Neural crest cell (in vitro differentiated cells): ENCODE measurements around the gene TRDMT1. TPM values are rescaled to one million over a fixed set of nuclear protein-coding genes. Genes with fewer than 3 reads are reported as not detected.
A peak's percentile ranks its signal among the peaks of the same experiment; 100 is the strongest.

Experiments used
- DNase-seq: peaks from one replicate; pipeline ENCODE4 v3.0.0; 2021; ENCODE audit warnings: low read depth, mixed read lengths, low spot score
- H3K27ac Mint-ChIP-seq: one replicate; pipeline ENCODE4 v1.8.0; 2021; ENCODE audit warnings: mild to moderate bottlenecking, mixed read lengths; ENCODE audit not compliant: unreplicated experiment
- H3K27me3 Mint-ChIP-seq: 2 replicates; pipeline ENCODE4 v1.8.0; 2021; ENCODE audit warnings: low read depth, mild to moderate bottlenecking, mixed read lengths
- H3K36me3 Mint-ChIP-seq: 2 replicates; pipeline ENCODE4 v1.8.0; 2021; ENCODE audit warnings: low read depth, mild to moderate bottlenecking, mixed read lengths
- H3K4me1 Mint-ChIP-seq: 2 replicates; pipeline ENCODE4 v1.8.0; 2021; ENCODE audit warnings: mixed read lengths
- H3K4me3 Mint-ChIP-seq: one replicate; pipeline ENCODE4 v1.8.0; 2021; ENCODE audit warnings: mild to moderate bottlenecking, mixed read lengths
- H3K9me3 Mint-ChIP-seq: 2 replicates; pipeline ENCODE4 v1.8.0; 2021; ENCODE audit warnings: mixed read lengths
- total RNA-seq: library from RNA; stranded (reverse); gene quantifications from 2 replicates; pipeline ENCODE4 v1.2.1, GENCODE V29; 2021
- TF ChIP-seq, protein P1 (sequence below): fragments of 200-600 bp; sonication (generic); conservative IDR thresholded peaks from 2 replicates; pipeline ENCODE4 v1.5.0; 2021; ENCODE audit warnings: antibody characterized with exemption, mild to moderate bottlenecking

TRDMT1 gene
- total RNA-seq, 1 donor from 2014 or later = 17.3 TPM

DNA sequence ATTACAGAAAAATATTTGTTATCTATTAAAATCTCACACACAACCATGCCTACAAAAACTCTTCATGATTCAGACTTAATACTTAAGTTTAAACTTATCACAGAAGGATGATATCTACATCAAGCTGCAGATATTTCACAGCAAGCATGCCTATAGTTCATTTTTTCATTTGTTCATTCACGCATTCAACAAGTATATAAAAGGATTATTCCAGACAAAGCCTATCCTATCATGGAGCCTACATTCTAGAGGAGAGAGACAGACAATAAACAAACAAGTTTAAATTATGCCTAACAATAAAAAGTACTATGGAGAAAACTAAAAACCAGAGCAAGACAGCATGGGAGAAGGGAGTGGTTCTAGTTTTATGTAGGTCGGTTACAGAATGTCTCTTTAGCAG lies 10.9 kb downstream of the TRDMT1 start:
- peaks cover 8% of the 10 kb centered on the region for H3K36me3 Mint-ChIP-seq
- H3K4me1 Mint-ChIP-seq = peaks cover 4% of the 10 kb centered on the region
- no peak for DNase-seq
- no peaks in the 10 kb centered on the region for H3K27me3 Mint-ChIP-seq
- TF ChIP-seq, protein P1, sequence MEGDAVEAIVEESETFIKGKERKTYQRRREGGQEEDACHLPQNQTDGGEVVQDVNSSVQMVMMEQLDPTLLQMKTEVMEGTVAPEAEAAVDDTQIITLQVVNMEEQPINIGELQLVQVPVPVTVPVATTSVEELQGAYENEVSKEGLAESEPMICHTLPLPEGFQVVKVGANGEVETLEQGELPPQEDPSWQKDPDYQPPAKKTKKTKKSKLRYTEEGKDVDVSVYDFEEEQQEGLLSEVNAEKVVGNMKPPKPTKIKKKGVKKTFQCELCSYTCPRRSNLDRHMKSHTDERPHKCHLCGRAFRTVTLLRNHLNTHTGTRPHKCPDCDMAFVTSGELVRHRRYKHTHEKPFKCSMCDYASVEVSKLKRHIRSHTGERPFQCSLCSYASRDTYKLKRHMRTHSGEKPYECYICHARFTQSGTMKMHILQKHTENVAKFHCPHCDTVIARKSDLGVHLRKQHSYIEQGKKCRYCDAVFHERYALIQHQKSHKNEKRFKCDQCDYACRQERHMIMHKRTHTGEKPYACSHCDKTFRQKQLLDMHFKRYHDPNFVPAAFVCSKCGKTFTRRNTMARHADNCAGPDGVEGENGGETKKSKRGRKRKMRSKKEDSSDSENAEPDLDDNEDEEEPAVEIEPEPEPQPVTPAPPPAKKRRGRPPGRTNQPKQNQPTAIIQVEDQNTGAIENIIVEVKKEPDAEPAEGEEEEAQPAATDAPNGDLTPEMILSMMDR = no peak
- peak overlapping the region; percentile 13 for H3K27ac Mint-ChIP-seq
- H3K4me3 Mint-ChIP-seq = no peak overlapping the region
- H3K9me3 Mint-ChIP-seq = peaks cover 7% of the 10 kb centered on the region

DNA sequence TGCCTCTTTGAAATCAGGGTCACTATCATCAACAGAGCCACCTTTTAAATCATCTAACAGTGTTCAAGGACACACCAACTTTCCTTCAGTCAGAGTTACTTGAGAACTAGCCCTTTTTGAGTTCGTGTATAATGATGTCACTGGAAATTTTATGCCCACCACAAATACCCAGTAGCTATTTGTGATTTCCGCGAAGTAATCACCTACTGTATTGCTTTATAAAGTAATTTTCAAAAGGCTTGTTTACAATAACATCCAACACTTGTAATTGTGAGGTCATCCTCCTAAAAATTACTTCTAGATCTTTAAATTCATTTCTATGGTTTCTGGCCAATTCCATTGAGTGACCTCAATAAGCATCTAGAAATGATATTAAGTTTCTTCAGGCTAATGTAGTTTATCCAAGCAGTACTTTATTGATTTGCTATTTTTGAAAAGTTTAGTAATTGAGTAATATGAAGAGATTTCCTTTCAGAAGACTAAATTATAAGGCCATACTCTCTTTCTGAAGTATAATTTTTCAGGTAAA lies 12.8 kb downstream of the TRDMT1 start:
- H3K4me3 Mint-ChIP-seq = no peak overlapping the region
- H3K27ac Mint-ChIP-seq = no peak overlapping the region
- TF ChIP-seq, protein P1 = no peak
- H3K36me3 Mint-ChIP-seq = peaks cover 1% of the 10 kb centered on the region
- H3K4me1 Mint-ChIP-seq = peaks cover 9% of the 10 kb centered on the region
- no peaks in the 10 kb centered on the region for H3K27me3 Mint-ChIP-seq
- DNase-seq = no peak
- peaks cover 2% of the 10 kb centered on the region for H3K9me3 Mint-ChIP-seq

DNA sequence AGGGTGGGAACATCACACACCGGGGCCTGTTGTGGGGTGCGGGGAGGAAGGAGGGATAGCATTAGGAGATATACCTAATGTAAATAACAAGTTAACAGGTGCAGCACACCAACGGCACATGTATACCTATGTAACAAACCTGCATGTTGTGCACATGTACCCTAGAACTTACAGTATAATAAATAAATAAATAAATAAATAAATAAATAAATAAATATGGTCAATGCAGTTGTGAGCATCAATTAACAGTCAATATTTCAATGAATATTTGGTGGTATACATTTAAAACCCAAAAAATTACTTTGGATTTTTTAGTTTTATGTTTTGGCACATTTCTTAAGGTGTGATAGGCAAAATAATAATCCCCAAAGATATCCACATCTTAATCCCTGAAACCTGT lies 15.6 kb downstream of the TRDMT1 start:
- no peak overlapping the region for H3K27ac Mint-ChIP-seq
- no peaks in the 10 kb centered on the region for H3K36me3 Mint-ChIP-seq
- TF ChIP-seq, protein P1 = no peak
- no peak overlapping the region for H3K4me3 Mint-ChIP-seq
- no peaks in the 10 kb centered on the region for H3K27me3 Mint-ChIP-seq
- H3K9me3 Mint-ChIP-seq = no peaks in the 10 kb centered on the region
- H3K4me1 Mint-ChIP-seq = peaks cover 9% of the 10 kb centered on the region
- DNase-seq = no peak

DNA sequence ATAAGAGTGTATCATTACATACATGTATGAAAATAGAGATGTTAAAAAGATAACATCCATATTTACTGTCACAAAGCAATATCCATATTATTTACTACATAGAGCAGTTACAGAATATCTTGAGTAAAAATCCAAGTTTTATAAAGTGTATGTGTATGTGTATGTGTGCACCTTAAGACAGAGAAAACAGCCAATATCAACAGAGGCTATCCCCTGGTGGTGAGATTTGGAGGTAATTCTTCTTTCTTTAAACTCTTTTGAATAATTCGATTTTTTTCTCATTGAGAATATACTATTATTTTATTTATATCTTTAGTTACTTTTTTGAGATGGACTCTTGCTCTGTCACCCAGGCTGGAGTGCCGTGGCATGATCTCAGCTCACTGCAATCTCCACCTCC lies 18.4 kb downstream of the TRDMT1 start:
- H3K27me3 Mint-ChIP-seq = no peaks in the 10 kb centered on the region
- H3K9me3 Mint-ChIP-seq = no peaks in the 10 kb centered on the region
- no peak overlapping the region for H3K4me3 Mint-ChIP-seq
- H3K4me1 Mint-ChIP-seq = peaks cover 5% of the 10 kb centered on the region
- TF ChIP-seq, protein P1 = peak; percentile 48
- H3K36me3 Mint-ChIP-seq = no peaks in the 10 kb centered on the region
- no peak for DNase-seq
- H3K27ac Mint-ChIP-seq = no peak overlapping the region

DNA sequence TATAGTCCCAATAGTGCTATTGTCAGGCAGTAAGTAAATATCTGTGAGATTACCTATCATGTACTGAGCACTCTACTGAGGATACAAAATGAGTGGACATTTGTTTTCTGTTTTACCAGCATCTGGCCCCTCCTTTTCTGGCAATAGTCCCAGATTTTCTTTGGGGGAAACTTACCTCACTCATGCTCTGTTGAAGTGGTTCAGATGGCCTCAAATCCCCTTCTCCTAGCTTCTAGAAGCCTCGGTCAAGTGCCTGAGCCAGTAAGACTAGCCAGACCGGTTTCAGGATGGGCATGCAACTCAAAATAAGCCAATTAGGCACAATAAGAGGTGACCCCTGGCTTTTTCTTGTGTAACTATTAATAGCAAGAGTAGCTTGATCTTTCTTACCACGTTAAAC lies 19.7 kb downstream of the TRDMT1 start:
- peaks cover 5% of the 10 kb centered on the region for H3K4me1 Mint-ChIP-seq
- TF ChIP-seq, protein P1 = no peak
- H3K27me3 Mint-ChIP-seq = no peaks in the 10 kb centered on the region
- H3K9me3 Mint-ChIP-seq = no peaks in the 10 kb centered on the region
- no peak overlapping the region for H3K27ac Mint-ChIP-seq
- no peak overlapping the region for H3K4me3 Mint-ChIP-seq
- DNase-seq = no peak
- H3K36me3 Mint-ChIP-seq = no peaks in the 10 kb centered on the region
